Hair follicular keratinocyte (primary cell): ENCODE data around the gene SPATA31A6. TPM values are rescaled to one million over a fixed set of nuclear protein-coding genes. Genes with fewer than 3 reads are reported as not detected.

Experiments used
- total RNA-seq: library from RNA; depleted of rRNA; stranded (reverse); fragments of >200 nt; gene quantifications from 2 replicates; pipeline ENCODE4 v1.2.3, GENCODE V29; 2015

SPATA31A6 gene
- not detected in 2 replicates for total RNA-seq

DNA sequence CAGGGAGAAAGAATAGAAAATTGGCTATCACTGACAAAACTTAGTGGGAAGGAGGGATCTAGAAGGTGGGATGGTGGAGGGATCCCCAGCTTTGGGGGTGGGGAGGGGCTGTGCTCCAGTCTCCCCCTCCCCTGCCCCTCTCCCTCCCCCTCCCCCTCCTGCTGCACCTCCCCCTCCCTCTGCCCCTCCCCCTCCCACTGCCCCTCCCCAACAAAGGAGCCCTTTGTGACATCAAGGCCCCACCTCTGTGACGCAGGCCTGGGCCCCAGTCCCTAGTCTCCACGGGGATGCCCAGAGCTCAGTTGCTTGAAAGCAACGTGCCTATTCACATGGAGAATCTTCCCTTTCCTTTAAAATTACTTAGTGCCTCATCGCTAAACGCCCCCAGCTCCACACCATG, at the start of gene SPATA31A6:
SPATA31A6 (plus strand) TSS at position 301 of the 400 bp plus-strand sequence; CDS start at position 330, 29 bp downstream.

Other genes starting within 250 kb of the SPATA31A6 start
- 1.4 and 3.5 TPM in 2 replicates for gene CNTNAP3B, start 54.2 kb upstream of the SPATA31A6 start, total RNA-seq